WI38 (cell line): ENCODE results near the gene TAS2R40.
"Not testable (repeated sequence)": the region's sequence is repeated elsewhere in the genome, so short reads cannot be mapped to it uniquely, and the experiment has no call there.

Source experiments
- H3K4me3 ChIP-seq: 2 replicates; pipeline ENCODE4 v1.5.1; 2011; ENCODE audit warnings: low read depth, mild to moderate bottlenecking, control low read depth, low read length
- TF ChIP-seq, protein P1 (sequence below): IDR thresholded peaks from 2 replicates; pipeline ENCODE4 v1.5.1; 2012; ENCODE audit warnings: low read depth, mild to moderate bottlenecking, control low read depth, low read length

TAS2R40 gene

DNA sequence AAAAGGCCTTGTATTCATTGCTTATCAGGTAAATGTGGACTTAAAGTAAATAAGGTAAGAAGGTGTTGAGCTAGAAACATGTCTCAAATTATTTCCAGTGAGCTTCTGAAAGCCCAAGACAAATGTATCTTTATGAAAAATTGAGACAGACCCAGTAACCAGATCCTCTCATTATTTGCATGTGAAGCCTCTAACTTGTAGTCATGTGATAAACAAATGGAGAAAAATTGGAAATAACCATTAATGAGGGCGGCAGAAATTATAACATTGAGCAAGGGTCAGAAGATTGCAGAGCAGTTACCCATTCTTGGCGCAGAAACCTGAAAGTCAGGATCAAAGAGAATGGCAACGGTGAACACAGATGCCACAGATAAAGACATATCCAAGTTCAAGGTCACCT lies at the start of gene TAS2R40:
TAS2R40 (plus strand) TSS at position 301 of the 400 bp plus-strand sequence; CDS start at position 343, 42 bp downstream.
- TF ChIP-seq, protein P1, sequence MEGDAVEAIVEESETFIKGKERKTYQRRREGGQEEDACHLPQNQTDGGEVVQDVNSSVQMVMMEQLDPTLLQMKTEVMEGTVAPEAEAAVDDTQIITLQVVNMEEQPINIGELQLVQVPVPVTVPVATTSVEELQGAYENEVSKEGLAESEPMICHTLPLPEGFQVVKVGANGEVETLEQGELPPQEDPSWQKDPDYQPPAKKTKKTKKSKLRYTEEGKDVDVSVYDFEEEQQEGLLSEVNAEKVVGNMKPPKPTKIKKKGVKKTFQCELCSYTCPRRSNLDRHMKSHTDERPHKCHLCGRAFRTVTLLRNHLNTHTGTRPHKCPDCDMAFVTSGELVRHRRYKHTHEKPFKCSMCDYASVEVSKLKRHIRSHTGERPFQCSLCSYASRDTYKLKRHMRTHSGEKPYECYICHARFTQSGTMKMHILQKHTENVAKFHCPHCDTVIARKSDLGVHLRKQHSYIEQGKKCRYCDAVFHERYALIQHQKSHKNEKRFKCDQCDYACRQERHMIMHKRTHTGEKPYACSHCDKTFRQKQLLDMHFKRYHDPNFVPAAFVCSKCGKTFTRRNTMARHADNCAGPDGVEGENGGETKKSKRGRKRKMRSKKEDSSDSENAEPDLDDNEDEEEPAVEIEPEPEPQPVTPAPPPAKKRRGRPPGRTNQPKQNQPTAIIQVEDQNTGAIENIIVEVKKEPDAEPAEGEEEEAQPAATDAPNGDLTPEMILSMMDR, result no peak
- H3K4me3 ChIP-seq, result no peak within 1 kb of the TSS

DNA sequence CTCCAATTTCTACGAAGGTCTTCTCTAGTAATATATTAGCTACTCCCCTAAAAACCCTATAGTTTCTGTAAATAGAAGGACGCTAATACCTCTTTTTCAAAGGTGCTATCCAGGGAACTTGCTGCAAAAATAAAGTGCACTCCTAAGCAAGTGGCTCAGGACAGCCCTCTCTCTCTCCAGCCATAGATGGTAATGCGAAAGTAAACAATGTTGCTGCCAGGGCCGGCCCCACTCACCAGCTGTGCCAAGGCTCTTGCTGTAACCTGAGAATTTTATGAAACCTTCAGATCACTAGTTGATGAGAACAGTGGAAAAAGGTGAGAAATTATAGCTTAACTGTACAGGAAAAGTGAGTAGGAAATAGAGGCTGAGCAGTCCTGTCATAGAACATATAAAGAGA lies 49.5 kb upstream of the TAS2R40 start:
- TF ChIP-seq, protein P1, result no peak
- H3K4me3 ChIP-seq, result no peak overlapping the region

- no peak overlapping the region for H3K4me3 ChIP-seq
- TF ChIP-seq, protein P1, result no peak
Observed at GRCh38 chr7:143176128-143176527, 45.7 kb upstream of the TAS2R40 start.

DNA sequence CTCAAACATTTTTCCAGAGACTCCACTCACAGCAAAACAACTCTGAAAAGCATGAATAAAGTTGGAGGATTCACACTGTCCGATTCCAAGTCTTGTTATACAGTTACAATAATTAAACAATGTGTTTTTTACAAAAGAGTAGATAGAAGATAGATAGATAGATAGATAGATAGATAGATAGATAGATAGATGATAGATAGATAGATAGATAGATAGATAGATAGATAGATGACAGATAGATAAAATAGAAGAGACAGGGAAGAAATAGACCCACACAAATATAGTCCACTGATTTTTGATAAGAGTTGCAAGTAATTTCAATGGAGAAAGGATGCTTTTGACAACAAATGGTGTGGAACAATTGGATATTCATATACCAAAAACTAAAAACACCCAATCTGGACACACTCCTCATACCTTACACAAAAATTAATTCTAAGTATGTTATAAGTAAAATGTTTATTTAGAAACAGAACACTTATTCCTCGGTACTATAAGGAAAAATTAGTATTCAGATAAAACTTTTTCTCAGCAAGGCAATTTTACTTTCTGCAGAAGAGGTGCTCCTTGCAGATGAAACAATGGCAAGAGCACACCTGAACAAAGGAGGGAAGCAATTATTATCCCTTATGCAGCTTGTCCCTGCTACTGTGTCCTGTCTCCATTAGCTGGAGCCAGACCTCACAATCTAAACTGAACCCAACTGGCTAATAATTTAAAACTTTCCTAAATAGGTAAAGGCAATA lies 44.3 kb upstream of the TAS2R40 start:
- H3K4me3 ChIP-seq, result no peak overlapping the region
- TF ChIP-seq, protein P1, result no peak

DNA sequence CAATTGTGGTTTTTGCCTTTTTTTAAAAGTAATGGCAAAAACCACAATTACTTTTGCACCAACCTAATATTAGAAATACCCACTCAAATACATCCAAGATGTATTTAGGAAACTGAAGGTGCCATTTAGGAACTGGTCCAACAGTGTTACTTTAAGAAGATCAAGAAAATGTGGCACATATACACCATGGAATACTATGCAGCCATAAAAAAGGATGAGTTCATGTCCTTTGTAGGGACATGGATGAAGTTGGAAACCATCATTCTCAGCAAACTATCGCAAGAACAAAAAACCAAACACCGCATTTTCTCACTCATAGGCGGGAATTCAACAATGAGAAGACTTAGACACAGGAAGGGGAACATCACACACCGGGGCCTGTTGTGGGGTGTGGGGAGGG lies 41.1 kb upstream of the TAS2R40 start:
- H3K4me3 ChIP-seq, result not testable (repeated sequence)

DNA sequence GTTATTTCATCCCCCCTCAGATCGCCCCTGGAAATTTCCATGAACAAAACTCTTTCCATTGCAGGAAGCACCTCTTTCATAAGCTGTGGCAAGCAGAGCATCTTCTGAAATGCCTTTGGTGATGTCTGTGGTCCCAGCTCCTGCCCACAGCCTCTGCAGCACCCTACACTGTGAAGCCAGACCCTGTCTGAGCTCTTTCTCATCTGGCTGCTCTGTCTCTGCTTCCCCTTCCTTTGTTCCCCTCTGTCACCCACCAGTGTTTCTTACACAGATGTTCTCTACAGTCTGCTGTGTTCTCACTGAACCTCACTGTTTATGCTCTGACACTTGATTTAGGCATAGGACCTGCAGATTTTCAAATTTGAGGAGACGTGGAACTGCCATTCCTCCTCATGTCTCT lies 40.5 kb upstream of the TAS2R40 start:
- no peak overlapping the region for H3K4me3 ChIP-seq
- TF ChIP-seq, protein P1, result no peak

- TF ChIP-seq, protein P1, result no peak
- H3K4me3 ChIP-seq, result no peak within 1 kb of the TSS
Observed at GRCh38 chr7:143183024-143183423, 38.8 kb upstream of the TAS2R40 start, which contains the start of gene TAS2R39. Gene TAS2R39, plus strand, starts transcription at chr7:143183419. Its CDS starts 0 bp downstream, at chr7:143183419.

DNA sequence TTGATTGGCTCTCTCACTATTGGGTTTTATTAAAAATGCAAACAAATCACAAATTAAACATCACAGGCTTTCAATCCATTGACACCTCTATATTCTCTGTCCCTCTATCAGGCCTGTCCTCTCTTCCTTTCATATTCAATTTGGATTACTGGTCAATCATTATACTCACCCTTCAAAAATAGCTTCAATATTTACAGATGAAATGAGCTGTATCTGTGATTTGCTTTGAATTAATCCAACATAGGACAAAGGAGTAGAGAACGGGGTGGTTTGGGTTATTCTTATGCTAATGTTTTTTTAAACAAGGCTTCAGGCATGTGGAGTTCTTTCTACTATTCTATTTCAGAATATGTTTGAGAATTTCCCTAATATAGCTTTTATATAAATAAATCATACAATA lies 36.3 kb upstream of the TAS2R40 start:
- TF ChIP-seq, protein P1, result no peak
- no peak overlapping the region for H3K4me3 ChIP-seq
